Neuron (in vitro differentiated cells): ENCODE data around the gene SCAMP3.
"Not testable (repeated sequence)": the region's sequence is repeated elsewhere in the genome, so short reads cannot be mapped to it uniquely, and the experiment has no call there.

Experiments
- H2AFZ ChIP-seq: one replicate; pipeline ENCODE4 v1.6.1; 2013; ENCODE audit warnings: low read depth, mild to moderate bottlenecking, inconsistent platforms, low read length, moderate library complexity
- H3K27me3 ChIP-seq: one replicate; pipeline ENCODE4 v1.6.1; 2013; ENCODE audit warnings: low read length; ENCODE audit not compliant: insufficient read depth
- H3K36me3 ChIP-seq: one replicate; pipeline ENCODE4 v1.6.1; 2013; ENCODE audit warnings: low read length; ENCODE audit not compliant: insufficient read depth
- H3K4me1 ChIP-seq: one replicate; pipeline ENCODE4 v1.6.1; 2013; ENCODE audit warnings: low read length; ENCODE audit not compliant: insufficient read depth
- H3K4me3 ChIP-seq: 2 replicates; pipeline ENCODE4 v1.5.1; 2013; ENCODE audit warnings: mild to moderate bottlenecking, low read length, moderate library complexity
- H3K9me3 ChIP-seq: one replicate; pipeline ENCODE4 v1.6.1; 2013; ENCODE audit warnings: low read length

SCAMP3 gene

DNA sequence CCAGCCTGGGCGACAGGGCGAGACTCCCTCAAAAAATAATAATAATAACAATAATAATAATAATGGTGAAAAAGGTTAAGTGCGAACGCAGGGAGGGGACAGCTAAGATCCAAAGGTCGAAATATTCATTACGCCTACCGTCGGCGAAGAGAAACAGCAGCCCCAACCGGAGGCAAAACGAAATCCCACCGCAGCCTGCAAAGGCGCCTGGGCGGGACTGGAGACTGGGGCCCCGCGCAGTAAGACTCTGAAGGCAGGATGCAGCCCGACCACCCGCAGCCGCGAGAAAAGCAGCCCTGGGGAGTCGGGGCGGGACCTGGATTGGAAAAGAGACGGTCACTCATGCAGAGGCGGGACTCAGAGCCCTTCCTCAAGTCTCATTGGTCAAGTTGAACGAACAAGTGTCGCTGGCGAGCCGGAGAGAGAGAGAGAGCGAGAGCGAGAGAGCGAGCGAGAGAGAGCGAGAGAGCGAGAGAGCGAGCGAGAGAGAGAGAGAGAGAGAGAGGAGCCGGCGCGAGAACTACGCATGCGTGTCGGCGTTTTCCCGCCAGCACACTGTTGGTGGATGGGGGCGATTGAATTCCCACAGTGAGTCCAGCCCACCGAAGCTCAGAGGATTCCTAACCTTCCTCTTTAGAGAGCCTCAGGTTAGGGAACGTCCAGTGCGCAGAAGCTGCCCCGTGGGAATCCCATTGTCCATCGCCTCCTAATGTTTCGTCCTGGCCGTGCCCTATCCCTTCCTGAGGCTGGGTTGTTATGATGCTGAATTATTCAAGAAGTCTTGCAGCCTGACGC lies 17.6 kb downstream of the SCAMP3 start:
- Histone ChIP-seq H3K36me3 (peaks cover 13% of the 10 kb centered on the region), H3K9me3 (no peaks in the 10 kb centered on the region), H3K4me3 (peak overlapping the region; percentile 40), H3K27me3 (no peaks in the 10 kb centered on the region), H3K4me1 (peaks cover 14% of the 10 kb centered on the region), H2AFZ (peak overlapping the region; percentile 58)

DNA sequence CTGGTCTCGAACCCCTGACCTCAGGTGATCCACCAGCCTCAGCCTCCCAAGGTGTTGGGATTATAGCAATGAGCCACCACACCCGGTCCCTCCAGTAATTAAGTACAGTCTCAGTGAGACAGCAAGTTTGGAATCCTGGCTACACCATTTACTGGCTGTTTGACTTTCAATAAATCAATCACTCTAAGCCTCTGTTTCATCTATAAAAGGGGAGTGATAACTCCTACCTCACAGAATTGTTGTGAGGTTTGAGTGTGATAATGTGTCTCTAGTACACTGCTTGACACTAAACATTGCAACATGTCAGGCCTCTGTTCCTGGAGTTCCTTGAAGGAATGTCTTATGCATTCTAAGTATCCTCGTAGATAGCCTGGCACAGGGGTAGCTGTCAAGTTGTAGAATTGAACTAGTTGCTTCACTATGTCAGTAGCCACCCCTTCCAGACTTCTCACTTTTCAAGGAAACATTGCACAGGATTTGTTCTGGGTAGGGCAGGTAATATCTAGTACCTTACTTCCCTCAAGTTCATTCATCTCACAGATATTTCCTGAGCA lies 19.3 kb downstream of the SCAMP3 start:
- H3K27me3 ChIP-seq = no peaks in the 10 kb centered on the region
- H3K36me3 ChIP-seq = peaks cover 13% of the 10 kb centered on the region
- H3K9me3 ChIP-seq = no peaks in the 10 kb centered on the region
- H3K4me1 ChIP-seq = peaks cover 14% of the 10 kb centered on the region
- no peak overlapping the region for H2AFZ ChIP-seq
- peak overlapping the region; percentile 40 for H3K4me3 ChIP-seq

DNA sequence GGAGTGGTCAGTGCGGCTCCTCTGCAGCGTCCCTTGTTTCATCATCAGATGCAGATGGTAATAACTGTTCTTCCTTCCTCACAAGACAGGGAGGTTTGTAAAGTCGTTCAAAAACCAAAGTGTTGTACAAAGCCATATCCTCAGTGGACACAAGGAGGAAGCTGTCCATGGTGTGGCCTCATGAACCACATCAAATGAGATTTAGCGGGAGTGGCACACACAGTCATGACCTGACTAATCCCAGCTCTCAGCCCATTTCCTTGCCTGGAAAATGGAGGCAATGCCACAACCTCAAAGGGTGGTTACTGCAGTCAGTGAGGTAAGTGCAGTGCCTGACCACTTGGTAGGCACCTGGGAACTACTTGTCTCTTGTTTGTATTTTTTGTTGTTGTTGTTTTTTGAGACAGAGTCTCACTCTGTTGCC lies 20.3 kb downstream of the SCAMP3 start:
- Histone ChIP-seq H2AFZ (no peak overlapping the region), H3K4me3 (no peak overlapping the region), H3K27me3 (no peaks in the 10 kb centered on the region), H3K9me3 (no peaks in the 10 kb centered on the region), H3K4me1 (peaks cover 14% of the 10 kb centered on the region), H3K36me3 (peaks cover 8% of the 10 kb centered on the region)

DNA sequence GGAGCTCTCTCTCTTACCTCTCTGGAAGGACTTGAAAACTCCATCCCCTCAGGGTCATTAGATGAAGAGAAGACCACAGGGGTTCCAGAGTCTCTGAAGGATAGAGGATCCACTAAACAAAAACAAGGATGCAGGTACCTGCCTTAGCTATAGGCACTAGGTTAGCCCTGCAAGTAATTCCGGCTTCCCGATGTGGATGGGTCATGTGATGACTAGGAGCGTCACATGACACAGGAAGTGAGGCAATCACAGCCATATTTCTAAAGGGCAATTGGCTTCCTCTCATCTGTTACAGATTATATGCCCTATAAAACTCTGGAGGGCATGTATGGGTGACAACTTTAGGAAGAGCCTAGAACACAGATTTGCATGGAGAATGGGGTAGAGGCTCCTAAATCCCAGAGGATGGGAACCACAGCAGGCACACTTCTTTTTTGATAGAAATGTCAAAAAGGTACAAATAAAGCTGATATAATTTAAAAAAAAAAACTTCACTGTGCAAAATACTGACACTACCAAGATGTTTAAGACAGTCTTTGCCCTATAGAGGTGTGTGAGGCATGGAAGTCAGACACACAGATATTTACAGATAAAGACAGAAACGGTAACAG lies 21.0 kb downstream of the SCAMP3 start:
- Histone ChIP-seq H3K36me3 (peaks cover 8% of the 10 kb centered on the region), H3K4me1 (peaks cover 14% of the 10 kb centered on the region), H3K4me3 (peak overlapping the region; percentile 42), H3K9me3 (no peaks in the 10 kb centered on the region), H2AFZ (no peak overlapping the region), H3K27me3 (no peaks in the 10 kb centered on the region)

DNA sequence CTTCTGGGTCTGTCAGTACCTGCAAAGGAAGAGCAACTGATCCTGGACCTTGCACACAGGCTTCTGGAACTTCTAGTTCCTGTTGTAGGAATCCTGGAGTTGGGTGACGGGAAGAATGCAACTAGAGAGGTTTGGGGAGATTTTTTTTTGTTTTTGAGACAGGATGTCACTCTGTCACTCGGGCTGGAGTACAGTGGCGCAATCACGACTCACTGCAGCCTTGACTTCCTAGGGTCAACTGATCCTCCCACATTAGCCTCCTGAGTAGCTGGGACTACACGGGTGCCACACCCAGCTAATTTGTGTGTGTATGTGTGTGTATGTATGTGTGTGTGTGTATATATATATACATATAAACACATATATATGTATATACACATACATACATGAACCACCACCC lies 25.7 kb downstream of the SCAMP3 start:
- no peak overlapping the region for H2AFZ ChIP-seq
- H3K27me3 ChIP-seq = no peaks in the 10 kb centered on the region
- peaks cover 3% of the 10 kb centered on the region for H3K4me1 ChIP-seq
- no peaks in the 10 kb centered on the region for H3K9me3 ChIP-seq
- H3K36me3 ChIP-seq = peaks cover 10% of the 10 kb centered on the region
- no peak overlapping the region for H3K4me3 ChIP-seq

DNA sequence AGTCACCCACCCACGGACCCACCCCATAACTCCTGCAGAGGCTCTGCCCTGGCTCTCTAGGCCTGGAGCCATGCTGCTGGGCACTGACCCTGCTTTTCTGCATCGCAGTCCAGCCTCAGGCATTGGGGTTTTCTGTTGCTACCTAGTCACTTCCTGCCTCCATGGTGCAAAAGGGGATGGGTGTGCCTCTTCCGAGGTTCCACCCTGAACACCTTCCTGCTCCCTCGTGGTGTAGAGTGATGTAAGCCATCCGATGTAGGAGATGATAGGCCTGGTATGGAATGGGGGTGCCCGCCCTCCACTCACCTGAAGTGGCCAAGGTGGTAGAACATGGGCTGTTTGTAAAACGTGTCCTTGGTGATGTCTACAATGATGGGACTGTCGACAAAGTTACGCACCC lies 26.8 kb downstream of the SCAMP3 start:
- H3K4me3 ChIP-seq, H3K27me3 ChIP-seq, H3K9me3 ChIP-seq, H3K4me1 ChIP-seq, H2AFZ ChIP-seq: not testable (repeated sequence)
- H3K36me3 ChIP-seq = peaks cover 10% of the 10 kb centered on the region

DNA sequence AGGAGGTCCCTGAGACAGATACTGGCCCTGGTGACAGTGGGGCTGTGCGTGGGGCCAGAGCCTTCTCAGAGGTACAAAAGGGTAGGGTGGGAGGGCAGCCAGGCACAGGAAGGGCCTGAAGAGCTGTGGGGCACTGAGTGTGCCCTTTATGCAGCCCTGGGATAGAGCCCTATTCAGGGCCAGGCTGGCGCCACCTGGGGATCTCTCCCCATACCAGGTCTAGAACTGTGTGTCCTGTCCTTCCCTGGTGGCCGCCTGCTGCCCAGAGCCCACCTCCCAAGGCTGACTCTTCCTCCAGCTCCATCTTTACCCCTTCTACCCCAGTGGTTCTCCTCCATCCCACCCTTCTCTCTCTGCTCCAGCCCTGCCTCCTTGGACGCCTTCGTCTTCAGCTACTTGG lies 28.7 kb downstream of the SCAMP3 start:
- H3K36me3 ChIP-seq = peaks cover 10% of the 10 kb centered on the region
- H3K4me1 ChIP-seq, H3K9me3 ChIP-seq, H3K4me3 ChIP-seq, H3K27me3 ChIP-seq, H2AFZ ChIP-seq: not testable (repeated sequence)

DNA sequence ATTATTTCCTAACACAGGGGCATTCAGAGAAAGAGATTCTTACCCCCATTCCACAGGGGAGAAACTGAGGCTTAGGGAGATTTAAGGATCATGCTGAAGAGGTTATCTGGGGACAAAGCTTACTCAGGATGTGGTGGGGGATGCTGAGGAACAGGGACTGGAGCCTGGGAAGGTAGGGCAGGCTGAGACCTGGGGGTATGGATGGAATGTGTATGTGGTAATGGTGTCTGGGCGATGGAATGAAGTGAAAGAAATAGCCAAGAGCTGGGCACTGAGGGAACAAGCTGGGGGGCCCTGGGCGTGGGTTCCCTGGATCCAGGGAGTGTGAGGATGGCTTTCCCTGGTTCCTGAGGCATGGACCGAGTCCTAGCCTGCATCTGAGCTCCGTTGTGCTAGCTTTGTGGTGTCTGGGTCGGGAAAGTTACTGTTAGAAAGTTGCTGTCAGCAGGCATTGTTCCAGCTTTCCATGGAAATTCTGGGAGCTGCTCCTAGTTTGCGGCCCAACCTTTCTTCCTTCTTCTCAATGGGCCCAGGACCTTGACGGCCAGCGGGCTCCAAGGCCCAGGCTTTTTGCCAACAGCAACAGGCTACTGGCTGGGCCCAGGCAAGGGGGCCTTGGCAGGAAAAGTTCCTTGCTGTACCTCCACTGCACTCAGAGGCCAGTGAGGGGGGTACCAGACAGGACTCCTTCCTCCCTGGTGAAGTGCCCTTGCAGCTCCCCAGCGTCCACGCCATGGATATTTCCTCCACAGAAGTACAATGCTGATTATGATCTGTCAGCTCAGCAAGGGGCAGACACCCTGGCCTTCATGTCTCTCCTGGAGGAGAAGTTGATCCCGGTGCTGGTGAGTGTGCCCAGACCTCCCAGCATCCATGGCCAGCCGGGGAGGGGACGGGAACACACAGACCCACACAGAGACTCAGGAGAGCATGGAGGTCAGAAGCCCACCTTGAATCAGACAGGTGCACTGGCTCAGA lies 29.9 kb downstream of the SCAMP3 start:
- not testable (repeated sequence) for H3K27me3 ChIP-seq, H2AFZ ChIP-seq, H3K9me3 ChIP-seq, H3K4me3 ChIP-seq, H3K4me1 ChIP-seq
- peaks cover 10% of the 10 kb centered on the region for H3K36me3 ChIP-seq

DNA sequence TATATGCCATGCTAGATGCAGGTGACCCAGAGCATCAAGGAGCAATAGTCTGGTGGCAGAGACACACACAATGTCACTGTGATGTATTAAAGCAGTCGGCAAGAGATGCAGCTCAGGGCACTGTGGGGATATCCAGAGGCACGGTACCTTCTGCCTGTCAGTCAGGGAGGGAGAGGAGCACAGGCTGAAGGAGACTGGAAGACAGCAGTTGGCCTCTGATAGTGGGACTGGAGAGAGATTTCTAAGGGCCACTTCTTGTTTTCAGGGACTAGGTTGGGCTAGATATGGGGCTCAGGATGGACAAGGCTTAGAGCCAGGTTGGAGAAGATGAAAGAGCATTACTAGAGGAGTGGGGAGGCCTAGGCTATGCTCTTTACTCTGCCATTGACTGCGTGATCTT lies 30.9 kb downstream of the SCAMP3 start:
- H3K36me3 ChIP-seq, H2AFZ ChIP-seq, H3K4me1 ChIP-seq, H3K27me3 ChIP-seq, H3K9me3 ChIP-seq, H3K4me3 ChIP-seq: not testable (repeated sequence)

DNA sequence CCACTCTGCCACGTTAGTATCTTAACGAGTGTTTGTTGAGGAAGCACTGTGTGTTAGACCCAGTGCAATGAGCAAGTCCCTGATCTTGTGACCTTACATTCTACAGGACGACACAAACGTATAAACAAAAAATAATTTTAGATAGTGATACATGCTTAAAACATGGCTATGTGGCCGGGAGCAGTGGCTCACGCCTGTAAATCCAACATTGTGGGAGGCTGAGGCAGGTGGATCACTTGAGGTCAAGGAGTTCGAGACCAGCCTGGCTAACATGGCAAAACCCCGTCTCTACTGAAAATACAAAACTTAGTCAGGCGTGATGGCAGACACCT lies 34.1 kb downstream of the SCAMP3 start:
- peak overlapping the region; percentile 76 for H3K4me3 ChIP-seq
- H2AFZ ChIP-seq = no peak overlapping the region

DNA sequence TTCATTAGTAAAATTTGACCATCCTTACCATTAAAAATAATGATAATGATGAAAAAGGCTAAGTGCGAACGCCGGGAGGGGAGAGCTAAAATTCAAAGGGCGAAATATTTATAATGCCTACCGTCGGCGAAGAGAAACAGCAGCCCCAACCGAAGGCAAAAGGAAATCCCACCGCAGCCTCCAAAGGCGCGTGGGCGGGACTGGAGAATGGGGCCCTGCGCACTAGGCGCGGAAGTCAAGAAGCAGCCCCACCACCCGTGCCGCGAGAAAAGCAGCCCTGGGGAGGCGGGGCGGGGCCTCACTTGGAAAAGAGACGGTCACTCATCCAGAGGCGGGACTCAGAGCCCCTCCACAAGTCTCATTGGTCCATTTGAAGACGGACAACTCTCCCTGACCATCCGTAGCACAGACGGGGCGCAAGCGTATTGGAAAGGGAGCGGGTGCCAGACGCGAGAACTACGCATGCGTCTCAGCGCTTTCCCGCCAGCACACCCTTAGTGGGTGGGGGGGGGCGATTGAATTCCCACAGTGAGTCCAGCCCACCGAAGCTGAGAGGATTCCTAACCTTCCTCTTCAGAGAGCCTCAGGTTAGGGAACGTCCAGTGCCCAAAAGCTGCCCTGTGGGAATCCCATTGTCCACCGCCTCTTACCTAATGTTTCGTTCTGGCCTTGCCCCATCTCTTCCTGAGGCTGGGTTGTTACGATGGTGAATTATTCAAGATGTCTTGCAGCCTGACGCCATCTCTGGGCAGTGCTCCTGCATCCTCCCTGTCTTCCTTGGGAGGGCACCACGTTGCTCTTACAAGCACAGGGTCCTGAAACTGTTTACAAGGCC lies 34.7 kb downstream of the SCAMP3 start:
- Histone ChIP-seq H3K36me3 (peaks cover 14% of the 10 kb centered on the region), H3K4me3 (peak overlapping the region; percentile 76), H3K4me1 (peaks cover 18% of the 10 kb centered on the region), H3K27me3 (no peaks in the 10 kb centered on the region), H3K9me3 (no peaks in the 10 kb centered on the region), H2AFZ (peak overlapping the region; percentile 10)

More for the DNA sequence above, 34.1 kb downstream of the SCAMP3 start:
- Histone ChIP-seq H3K4me1 (peaks cover 18% of the 10 kb centered on the region), H3K9me3 (no peaks in the 10 kb centered on the region), H3K36me3 (peaks cover 14% of the 10 kb centered on the region), H3K27me3 (no peaks in the 10 kb centered on the region)

DNA sequence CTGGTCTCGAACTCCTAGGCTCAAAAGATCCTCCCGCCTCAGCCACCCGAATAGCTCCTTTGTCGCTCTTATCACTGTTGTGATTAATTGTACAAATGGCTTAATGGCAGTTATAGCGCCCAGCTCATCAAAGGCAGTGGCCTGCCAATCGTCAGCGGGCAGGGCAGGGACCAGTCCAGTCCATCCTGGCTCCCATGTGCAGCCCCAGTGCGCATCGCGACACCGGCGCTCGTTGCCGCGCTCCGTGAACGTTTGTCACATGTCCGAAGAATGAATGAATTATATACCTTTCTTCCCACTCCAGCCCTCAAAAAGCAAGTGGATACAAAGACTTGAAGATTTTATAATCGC lies 35.3 kb downstream of the SCAMP3 start:
- Histone ChIP-seq H3K9me3 (no peaks in the 10 kb centered on the region), H3K4me1 (peaks cover 18% of the 10 kb centered on the region), H3K4me3 (peak overlapping the region; percentile 76), H3K36me3 (peaks cover 14% of the 10 kb centered on the region), H3K27me3 (no peaks in the 10 kb centered on the region), H2AFZ (peak overlapping the region; percentile 10)
